8988T (cell line): ENCODE data around the gene BMPR1B.

Source experiments
- DNase-seq: peaks from one replicate; pipeline ENCODE4 v3.0.0; 2011

BMPR1B gene

GRCh38 chr4:94757192-94758140 lies at the start of gene BMPR1B:
Gene BMPR1B, plus strand, starts transcription at chr4:94757955. Its CDS starts 346,470 bp downstream, at chr4:95104425.
- peak; percentile 23 for DNase-seq

DNA sequence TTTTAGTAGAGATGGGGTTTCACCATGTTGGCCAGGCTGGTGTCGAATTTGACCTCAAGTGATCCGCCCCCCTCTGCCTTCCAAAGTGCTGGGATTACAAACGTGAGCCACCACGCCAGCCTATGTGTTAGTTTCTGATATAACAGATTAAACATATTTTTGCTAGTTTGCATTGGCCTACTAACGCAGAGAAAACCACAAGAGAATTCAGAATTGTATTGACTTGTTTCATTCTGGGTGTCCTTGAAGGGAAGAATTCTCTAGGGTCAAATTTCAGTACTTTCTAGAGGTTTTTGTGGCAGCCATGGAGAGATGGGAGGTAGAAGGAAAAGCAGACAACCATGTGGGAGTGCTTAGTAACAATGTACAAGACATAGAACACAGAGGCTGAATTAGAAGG lies 46.1 kb upstream of the BMPR1B start:
- no peak for DNase-seq

DNA sequence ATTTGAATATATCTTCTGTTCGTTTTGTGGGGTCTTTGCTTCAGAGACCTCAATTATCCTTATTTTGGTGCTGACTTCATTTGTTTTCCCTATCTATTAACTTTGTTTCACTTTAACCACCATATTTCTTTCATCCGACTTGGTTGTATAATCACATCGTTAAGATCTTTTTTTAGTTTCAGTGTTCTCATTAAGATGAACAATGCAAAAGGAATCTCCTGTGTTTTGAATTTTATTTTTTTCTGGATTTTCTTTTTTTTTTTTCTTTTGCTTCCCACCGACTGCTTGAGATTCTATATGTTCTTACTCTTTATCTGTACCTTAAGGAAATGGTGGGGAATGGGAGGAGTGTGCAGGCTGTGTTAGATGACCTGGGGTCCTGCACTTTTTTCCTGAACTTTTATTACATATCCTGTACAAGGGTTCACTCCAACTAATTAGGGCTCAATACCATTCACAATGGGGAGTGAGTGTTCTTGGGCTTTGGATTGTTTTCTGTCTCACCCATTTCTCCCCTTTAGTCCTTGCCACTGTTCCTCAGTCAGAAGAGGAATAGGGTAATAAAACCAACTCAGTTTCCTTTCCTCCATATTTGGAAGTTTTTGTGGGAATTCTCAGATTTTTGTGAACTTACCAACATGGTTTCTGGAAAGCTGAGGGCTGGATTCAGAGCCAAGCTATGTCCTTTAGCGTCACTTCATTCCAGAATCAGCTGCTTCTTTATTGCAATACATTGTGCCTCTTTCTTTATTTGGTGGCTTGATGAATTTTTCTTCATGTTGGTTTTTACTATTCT lies 43.2 kb upstream of the BMPR1B start:
- no peak for DNase-seq

DNA sequence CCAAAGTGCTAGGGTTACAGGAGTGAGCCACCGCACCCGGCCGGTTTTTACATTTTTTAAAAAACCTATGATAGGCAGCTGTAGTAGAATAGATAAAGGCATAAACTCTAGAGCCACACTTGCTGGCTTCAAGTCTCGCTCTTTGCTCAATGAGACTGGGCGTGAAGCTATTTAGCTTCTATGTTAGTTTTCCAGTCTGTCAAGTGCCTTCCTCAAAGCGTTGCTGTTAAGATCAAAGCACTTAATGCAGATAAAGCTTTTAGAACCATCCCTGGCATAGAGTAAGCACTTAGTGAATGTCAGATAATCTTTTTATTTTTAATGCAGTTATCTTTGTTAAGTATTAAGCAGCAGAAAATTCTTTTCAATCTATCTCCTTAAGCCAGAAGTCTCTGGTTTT lies 42.0 kb upstream of the BMPR1B start:
- no peak for DNase-seq

DNA sequence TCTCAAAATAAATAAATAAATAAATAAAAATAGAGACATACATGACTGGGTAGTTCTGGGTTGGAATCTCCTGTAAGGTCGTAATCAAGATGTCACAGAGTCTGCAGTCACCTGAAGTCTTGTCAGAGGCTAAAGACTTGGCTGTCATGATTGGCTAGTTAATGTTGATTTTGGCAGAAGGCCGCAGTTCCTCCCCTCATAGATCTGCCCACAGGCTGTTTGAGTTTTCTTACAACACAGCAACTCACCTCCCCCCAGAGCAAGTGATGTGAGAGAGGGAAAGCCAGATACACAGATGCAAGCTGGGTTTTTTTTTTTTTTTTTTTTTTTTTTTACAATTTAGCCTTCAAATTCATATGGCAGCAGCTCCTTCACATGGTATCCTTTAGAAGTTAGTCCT lies 36.4 kb upstream of the BMPR1B start:
- no peak for DNase-seq

DNA sequence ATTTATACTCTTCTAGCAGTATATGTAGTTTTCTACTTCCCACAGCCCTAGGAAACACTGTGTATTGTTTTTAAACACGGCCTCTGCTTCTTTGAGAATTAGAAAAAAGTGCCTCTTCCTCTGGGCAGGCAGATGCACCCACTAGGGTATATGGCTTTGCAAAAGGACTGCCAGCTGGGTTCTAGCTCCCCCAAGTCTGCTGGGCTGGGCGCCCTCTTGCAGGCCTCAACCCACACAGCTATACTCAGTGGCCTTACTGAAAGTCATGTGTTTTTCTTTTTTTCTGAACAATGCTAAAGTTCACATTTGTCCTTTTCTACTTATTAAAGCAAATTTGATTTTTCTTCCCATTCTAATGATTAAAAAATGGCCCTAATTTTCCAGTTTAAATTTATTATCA lies 35.5 kb upstream of the BMPR1B start:
- no peak for DNase-seq

DNA sequence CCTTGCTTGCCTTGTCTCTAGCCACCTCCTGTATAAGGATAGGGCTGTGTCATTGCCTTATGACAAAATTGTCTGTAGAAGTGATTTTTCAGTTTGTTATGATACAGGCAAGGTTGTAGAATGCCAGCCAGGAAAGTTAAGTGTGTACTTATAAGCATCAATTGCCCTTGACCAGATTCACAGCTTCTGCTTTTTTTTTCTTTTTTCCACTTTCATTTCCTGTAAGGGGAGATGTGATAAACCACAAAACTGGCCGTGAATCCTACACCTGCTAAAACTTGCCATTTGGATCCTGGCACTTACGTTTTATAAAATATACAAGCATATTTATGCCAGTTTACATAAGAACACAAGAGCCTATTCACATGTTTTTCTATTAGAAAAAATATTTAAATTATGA lies 35.0 kb upstream of the BMPR1B start:
- DNase-seq: no peak

DNA sequence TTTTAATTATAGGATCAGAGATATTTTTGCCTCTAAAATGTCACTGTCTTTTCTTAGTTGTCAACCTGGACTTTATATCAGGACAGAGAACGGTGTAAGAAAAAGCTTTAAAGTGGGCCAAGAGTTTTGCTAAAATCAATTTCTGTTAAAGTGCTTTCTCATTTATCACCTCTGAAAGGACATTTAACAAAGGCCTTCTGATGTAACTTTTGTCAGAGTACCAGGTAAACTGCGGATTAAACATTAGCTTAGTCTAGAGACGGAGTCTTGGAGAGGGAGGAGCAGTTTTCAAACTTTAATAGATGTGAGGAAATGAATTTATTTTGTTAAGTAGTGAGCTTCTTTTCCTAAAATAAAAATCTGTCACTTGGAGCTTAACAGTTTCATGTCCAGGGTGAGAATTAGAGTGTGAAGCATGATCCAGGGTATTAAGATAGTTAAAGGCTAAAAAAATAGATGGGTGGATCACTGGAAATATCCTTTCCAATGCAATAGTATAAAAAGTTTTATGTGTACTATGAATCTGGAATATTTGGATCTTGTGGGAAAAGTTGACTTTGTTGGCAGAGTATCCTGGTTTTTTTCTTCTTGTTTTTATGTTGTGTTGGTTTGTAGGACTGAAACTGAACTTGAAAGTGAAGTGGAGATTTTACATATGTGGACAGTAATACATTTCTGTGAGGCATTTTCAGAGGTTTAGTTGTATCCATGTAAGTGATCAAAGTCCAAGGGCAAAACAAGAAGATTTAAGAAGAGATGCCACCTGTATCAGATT lies 33.6 kb upstream of the BMPR1B start:
- no peak for DNase-seq

DNA sequence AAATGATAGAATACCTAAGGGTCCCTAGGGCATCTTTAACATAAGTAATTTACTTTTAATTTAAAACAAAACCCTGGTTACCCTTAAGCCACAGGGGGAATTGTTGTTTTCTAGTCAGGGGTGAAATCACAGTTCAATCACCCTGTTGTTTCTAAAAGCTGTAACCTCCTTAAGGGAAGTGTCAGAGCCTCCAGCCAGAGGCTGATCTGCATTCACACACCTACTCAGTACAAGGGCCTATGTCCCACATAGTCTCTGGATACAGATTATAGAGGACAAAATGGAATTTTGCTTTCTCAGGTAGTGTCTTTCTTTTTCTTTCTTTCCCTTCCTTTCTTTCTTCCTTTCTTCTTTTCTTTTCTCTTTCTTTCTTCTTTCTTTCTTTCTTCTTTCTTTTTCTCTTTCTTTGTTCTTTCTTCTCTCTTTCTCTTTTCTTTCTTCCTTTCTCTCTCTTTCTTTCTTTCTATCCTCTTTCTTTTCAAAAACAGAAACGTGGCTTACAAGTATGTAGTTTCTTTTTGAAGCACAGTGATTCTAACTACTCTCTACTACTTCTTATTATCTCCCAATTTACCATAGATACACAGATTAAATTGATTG lies 31.1 kb upstream of the BMPR1B start:
- no peak for DNase-seq

DNA sequence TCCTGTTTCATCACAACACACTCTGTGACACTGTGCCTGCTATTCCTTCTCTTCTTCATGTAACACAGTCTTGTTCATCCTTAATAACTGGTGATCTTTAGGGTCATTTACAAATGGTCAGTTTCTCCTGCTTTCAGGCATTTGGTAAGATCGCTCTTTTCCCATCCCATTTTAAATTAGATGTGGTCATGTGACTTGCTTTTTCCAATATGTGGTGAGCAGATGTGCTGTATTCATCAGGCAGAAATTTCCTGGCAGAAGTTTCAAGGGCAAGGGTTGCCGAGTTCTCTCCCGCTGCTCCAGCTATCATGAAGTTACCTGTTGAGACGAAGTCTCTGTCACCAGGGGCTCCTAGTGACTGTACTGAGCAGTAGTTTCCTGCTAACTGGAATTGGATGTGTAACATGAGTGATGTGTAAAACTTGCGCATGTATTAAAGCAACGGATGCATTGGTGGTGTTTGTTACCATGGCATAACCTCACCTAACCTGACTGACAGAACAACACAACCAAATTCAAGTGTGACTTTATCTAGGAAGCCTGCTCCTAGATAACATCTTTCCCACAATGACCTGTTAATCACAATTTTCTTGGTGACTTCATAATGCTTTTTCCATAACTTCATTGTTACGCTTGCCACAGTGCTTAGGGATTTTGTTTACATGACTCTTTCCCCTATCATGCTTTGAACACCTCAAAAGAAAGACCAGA lies 29.5 kb upstream of the BMPR1B start:
- DNase-seq: no peak

- no peak for DNase-seq
These were observed 25.4 kb upstream of the BMPR1B start for GRCh38 chr4:94732358-94732698.

GRCh38 chr4:94739741-94740140 lies 18.0 kb upstream of the BMPR1B start:
- DNase-seq: no peak

DNA sequence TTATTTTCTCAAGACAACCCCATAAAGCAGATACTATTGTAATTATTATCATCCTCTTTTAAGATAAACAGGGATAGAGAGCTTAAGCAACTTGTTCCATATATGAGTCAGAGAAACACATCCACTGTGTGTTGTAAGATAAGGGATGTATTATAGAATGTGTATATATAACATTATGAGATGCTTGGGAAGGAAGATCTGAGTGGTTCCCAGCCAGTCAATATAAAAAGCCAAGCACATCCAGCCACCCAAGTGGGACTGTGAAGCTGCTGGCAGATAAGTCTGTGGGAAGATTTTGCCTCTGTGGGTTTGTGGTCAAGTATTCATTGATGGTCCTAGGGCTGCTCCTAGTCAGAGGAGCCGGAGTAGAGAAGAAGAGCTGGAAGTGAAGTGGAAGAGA lies 16.5 kb upstream of the BMPR1B start:
- DNase-seq: no peak

- DNase-seq: no peak
These were observed 13.9 kb upstream of the BMPR1B start for GRCh38 chr4:94743838-94744237.

- DNase-seq: no peak
These were observed 12.9 kb upstream of the BMPR1B start for GRCh38 chr4:94744850-94745249.

GRCh38 chr4:94746746-94747145 lies 11.0 kb upstream of the BMPR1B start:
- no peak for DNase-seq

DNA sequence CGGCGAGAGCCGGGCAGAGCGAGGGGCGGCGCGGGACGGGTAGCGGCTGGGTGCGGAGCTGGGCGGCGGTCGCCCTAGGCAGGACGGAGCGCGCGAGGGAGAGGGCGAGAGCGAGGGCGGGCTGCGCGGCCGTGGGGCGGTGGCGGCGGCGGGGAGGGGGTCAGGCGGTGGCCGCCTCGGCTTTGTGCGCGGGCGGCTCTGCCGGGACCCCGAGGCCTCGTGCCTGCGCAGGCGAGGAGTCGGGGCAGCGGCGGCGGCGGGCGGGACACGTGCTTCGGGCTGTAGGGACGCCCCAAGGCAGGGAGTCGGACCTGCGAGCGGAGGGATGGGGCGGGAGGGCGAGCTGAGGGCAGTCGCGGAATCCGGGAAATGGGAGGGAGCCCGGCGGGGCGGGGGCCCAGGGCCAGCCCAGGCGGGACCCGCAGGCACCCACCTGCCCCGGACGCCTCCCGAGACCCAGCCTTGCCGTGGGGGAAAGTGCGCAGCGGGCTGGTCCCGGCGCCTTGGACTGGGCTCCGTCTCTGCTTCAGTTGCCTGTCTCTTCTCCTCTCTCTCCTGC lies 465 bp downstream of the BMPR1B start:
- DNase-seq: peak; percentile 17

DNA sequence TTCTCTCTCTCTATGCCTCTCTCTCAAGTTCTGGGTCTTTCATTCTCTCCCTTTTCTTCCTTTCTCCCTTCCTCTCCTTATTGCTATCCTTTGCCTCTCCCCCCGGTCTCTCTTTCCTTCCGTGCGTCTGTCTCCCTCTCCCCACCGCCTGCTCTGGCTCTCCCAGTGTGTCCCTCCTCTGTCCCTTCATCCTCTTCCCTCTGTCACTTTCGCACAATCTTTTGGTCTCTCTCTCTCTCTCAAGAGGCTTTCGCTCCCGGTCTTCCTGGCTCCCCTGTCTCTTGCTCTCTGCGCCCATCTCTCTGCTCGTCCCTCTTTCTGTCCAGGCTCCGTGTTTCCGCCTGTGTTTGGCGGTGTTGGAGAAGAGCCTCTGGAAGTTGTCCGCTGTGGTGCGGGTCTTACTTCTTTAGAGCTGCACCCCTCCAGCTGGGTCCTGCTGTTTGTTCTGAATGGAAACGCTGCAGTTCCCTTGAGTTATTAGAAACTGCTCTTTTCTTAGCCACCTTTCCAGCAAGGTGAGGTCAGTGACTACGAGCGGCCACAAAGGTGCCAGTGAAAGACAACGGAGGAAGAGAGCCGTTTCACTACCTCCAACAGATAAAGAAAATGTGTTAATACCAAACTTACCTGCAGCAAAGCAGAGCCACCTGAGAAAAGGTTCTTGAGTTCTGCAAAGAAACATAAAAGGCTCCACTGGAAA lies 1.1 kb downstream of the BMPR1B start:
- DNase-seq: peak; percentile 11

GRCh38 chr4:94759767-94760211 lies 2.0 kb downstream of the BMPR1B start:
- no peak for DNase-seq

DNA sequence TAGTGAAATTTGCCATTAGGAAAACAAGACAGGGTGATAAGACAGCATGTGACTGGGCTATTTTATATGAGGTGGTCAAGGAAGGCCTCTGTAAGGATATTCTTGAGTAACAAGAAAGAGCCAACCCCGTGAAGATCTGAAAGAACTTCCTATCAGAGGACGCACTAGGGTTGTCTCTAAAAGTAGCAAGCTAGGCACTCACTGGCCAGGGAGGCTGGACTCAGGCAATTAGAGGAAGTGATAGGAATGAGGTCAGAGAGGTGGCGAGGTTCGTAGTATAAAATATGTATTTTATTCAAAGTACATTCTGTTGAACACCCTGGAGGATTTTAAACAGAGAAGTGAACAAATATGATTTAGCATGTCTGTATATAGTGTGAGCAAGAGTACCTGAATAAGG lies 4.6 kb downstream of the BMPR1B start:
- DNase-seq: no peak

GRCh38 chr4:94763005-94763404 lies 5.2 kb downstream of the BMPR1B start:
- no peak for DNase-seq
